ENCODE data around the gene ARFIP2. TPM values are rescaled to one million over a fixed set of nuclear protein-coding genes. Genes with fewer than 3 reads are reported as not detected.
A peak's percentile ranks its signal among the peaks of the same experiment; 100 is the strongest.

ARFIP2 gene
- total RNA-seq, 4 donors from 2014 or later, result 86.7 to 124 (median 96.2) TPM

DNA sequence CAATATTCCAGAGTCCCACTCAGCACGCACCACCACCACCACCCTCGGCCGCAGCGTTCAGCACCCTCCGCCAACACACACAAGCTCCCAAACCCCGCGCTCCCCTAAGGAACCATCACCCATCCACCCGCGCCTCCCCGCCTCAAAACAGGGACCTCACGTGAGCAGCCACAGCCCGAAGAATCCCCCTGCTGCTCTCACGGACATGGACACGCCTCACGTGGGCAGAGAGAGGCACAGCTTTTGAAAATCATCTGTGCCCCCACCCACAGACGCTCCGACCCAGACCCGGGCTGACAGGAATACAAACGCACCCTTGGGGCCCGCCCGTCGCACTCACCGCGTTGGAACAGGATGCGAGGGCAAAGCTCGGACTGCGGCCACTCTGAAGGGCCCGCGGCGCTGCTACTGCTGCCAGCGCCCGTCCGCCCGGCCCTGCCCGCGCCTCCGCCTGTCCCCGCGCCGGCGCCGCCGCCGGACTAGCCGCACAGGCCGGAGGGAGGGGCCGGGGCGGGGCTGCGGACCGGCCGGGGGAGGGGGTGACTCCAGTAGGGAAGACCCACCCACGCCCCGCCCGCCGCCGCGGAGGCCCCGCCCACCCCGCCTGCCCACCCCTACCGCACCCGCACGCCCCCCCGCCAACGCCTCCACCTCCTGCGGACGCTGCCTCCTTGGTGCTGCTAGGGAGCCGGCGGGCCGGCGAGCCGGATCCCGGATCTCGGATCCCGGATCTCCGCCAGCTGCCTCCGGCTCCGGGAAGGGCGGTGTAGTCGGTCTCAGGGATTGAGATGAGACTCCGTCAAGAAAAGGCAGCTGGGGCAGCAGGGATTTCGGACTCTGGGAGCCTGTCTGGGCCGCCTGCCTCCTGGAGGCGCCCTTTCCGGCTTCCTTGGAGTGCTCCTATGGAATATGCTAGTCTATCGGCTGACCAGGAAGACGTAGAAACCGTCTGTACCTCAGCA is 7.4 kb downstream of the ARFIP2 start, which contains the start of gene TRIM3:
Gene TRIM3, minus strand, starts transcription at position 491 of the 962 bp plus-strand sequence. CDS start 8,246 bp downstream, outside the sequence.
- peak; percentile 95 to 96 for DNase-seq
- Histone ChIP-seq H3K9me3 (no peaks in the 10 kb centered on the region), H3K27me3 (no peaks in the 10 kb centered on the region), H3K4me3 (replicated peaks in 1 of 3) (peak within 1 kb of the TSS; percentile 69 to 76 (median 74)), H3K4me1 (peaks cover 11 to 18% of the 10 kb centered on the region in 2 donors), H3K36me3 (peaks cover 11 to 15% of the 10 kb centered on the region in 2 donors), H3K27ac (peak within 1 kb of the TSS; percentile 81 to 92 (median 90))
- intact Hi-C loops (cut with DNase I), result loop anchor here (10.0 kb wide), 2 partner anchors 211 to 239 kb away; partner anchors contain the start of genes CNGA4, FHIP1B and MRPL17
- peak; percentile 74 to 84 for TF ChIP-seq POLR2A (IDR thresholded peaks at IDR 0.05)
- TF ChIP-seq, protein P1, sequence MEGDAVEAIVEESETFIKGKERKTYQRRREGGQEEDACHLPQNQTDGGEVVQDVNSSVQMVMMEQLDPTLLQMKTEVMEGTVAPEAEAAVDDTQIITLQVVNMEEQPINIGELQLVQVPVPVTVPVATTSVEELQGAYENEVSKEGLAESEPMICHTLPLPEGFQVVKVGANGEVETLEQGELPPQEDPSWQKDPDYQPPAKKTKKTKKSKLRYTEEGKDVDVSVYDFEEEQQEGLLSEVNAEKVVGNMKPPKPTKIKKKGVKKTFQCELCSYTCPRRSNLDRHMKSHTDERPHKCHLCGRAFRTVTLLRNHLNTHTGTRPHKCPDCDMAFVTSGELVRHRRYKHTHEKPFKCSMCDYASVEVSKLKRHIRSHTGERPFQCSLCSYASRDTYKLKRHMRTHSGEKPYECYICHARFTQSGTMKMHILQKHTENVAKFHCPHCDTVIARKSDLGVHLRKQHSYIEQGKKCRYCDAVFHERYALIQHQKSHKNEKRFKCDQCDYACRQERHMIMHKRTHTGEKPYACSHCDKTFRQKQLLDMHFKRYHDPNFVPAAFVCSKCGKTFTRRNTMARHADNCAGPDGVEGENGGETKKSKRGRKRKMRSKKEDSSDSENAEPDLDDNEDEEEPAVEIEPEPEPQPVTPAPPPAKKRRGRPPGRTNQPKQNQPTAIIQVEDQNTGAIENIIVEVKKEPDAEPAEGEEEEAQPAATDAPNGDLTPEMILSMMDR (IDR thresholded peaks at IDR 0.05), result peak in 1 of 6 experiments; percentile 17
- WGBS, 2 donors, result 0% methylated on average over 27 to 30 of the region's 87 CpGs

DNA sequence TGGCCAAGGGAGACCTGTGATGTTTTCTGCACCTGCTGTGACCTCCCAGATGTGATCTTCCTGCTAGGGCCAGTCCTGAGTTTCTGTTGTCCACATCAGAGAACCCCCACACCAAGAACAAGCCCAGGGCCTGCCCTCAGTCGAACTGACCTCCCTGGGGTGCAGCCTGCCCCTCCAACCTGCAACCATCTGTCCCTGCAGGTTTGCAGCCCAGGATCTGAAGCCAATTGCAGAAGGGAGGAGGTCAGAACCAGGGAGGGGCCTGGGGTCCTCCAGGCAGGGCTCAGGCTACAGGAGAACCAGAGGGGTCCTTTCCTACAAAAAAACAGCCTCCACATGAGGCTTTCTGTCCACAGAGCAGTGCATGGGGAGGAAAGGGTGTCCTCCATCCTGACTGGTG is 8.2 kb downstream of the ARFIP2 start:
- no peak for DNase-seq
- H3K4me1 ChIP-seq, result peaks cover 11 to 19% of the 10 kb centered on the region in 2 donors
- H3K27me3 ChIP-seq, result no peaks in the 10 kb centered on the region
- peak overlapping the region in 1 of 3 donors; percentile 76 for H3K4me3 ChIP-seq (replicated peaks in 1 of 3)
- peaks cover 8% of the 10 kb centered on the region in 2 donors for H3K36me3 ChIP-seq
- TF ChIP-seq, protein P1 (IDR thresholded peaks at IDR 0.05), result no peak
- no peak for TF ChIP-seq POLR2A (IDR thresholded peaks at IDR 0.05)
- no peaks in the 10 kb centered on the region for H3K9me3 ChIP-seq
- intact Hi-C loops (cut with DNase I), result loop anchor here (10.0 kb wide), 2 partner anchors 212 to 238 kb away; partner anchors contain the start of genes CNGA4, FHIP1B and MRPL17
- WGBS, 2 donors, result no CpG with 5 or more reads among the region's 1 CpG
- H3K27ac ChIP-seq, result peak overlapping the region in 1 of 3 donors; percentile 67

DNA sequence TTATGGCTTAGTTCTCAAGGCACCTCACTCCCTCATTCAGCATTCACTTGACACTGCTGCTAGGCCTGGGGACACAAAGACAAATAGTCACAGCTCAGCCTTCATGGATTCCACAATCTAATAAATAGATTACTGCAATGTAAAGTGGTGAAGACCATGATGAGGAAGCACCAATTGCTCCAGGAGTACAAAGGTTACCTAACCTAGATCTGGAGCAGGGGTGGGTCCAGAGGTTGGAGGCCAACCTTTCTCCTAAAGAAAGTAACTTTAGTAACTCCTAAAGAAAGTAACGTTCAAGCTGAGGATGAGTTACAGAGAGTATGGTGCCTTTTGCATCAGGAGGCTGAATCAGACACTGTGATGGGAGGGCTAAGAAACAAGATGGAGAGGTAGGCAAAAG is 11.5 kb downstream of the ARFIP2 start:
- intact Hi-C loops (cut with DNase I), result no loop called here
- TF ChIP-seq, protein P1 (IDR thresholded peaks at IDR 0.05), result no peak
- no peak for TF ChIP-seq POLR2A (IDR thresholded peaks at IDR 0.05)
- no peak for DNase-seq
- WGBS, 2 donors, result 93 to 95% methylated on average over 1 of the region's 1 CpG
- Histone ChIP-seq H3K9me3 (no peaks in the 10 kb centered on the region), H3K27me3 (no peaks in the 10 kb centered on the region), H3K36me3 (no peaks in the 10 kb centered on the region), H3K27ac (peak overlapping the region in 1 of 3 donors; percentile 31), H3K4me1 (peaks cover 11 to 19% of the 10 kb centered on the region in 2 donors), H3K4me3 (replicated peaks in 1 of 3) (no peak overlapping the region)

DNA sequence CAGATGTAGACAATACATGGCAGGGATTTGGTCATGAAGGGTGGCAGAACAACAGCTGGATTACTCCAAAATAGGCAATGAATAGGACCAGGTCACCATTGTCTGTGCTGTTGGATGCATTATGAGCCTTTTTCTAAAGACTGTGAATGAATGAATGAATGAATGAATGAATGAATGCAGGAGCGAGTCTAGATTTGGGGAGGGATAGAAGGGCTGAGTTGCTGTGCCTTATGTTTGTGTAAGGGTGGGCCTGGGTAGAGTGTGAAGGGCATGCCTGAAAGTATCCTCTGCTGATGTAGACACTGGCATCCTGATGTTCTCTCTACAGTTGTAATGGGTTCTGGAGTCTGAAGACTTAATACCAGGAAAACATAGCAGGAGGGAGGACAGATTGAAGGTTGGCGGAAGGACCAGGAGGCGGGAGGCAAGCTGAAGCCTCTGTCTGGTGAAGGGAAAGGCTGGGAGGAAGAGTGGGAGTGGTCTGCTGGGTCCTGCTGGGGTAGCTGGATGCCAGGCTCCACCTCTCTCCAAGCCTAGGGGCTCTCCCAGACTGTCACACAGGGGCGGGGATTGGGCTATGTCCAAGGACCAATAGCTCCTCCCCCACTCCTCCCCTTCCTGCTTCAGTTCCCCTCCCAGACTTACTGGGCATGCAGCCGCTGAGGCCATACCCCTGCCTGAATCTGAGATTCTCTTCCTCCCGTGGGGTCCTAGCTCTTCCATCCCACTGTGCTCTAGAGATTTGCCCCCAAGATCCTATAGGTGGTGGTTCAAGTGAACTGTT is 12.2 kb downstream of the ARFIP2 start:
- Histone ChIP-seq H3K4me3 (replicated peaks in 1 of 3) (no peak overlapping the region), H3K4me1 (peaks cover 6 to 19% of the 10 kb centered on the region in 2 donors), H3K36me3 (no peaks in the 10 kb centered on the region), H3K9me3 (no peaks in the 10 kb centered on the region), H3K27me3 (no peaks in the 10 kb centered on the region), H3K27ac (peak overlapping the region in 1 of 3 donors; percentile 31)
- peak; percentile 77 to 79 for DNase-seq
- peak in 1 of 2 donors; percentile 14 for TF ChIP-seq POLR2A (IDR thresholded peaks at IDR 0.05)
- TF ChIP-seq, protein P1 (IDR thresholded peaks at IDR 0.05), result no peak
- WGBS, 2 donors, result 27 to 34% methylated on average over 6 of the region's 6 CpGs
- intact Hi-C loops (cut with DNase I), result no loop called here

Data from thyroid gland (tissue), 4 donors.